Measurements from ENCODE around the gene OR52K2.

- no peak for TF ChIP-seq CTCF (IDR thresholded peaks at IDR 0.05; ENCODE audit: low read depth, low read length)
- no peak for TF ChIP-seq MYC (IDR thresholded peaks at IDR 0.05; ENCODE audit: low read depth, low read length)
- TF ChIP-seq POLR2A (IDR thresholded peaks at IDR 0.05; ENCODE audit: extremely low read depth, insufficient read length): no peak
Observed at GRCh38 chr11:4484310-4484709, 35.2 kb downstream of the OR52K2 start.

Data from NB4 (cell line).